ENCODE measurements around the gene LST1.
A peak's percentile ranks its signal among the peaks of the same experiment; 100 is the strongest.

DNA sequence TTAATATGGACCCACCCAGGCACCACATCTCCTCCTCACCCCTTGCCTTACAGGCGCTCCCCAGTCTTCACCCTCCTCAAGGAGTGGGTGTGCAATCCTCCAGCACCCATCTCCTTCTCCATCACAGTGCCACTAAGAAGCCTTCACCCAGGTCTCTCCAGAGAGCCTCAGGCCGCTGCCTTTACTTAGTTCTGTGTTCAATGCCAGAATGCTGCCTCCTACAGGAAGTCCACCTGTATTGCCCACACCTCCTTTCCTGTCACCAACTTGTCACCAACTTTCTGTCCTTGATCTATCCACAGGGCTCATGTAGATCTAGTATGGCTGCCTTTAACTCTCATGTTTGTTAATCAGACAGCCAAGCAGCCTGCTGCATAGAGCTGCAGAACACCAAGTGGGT lies 586 bp upstream of the LST1 start:
- no peak for TF ChIP-seq POLR2AphosphoS5 (IDR thresholded peaks at IDR 0.05; ENCODE audit: low read depth, low read length)
- no peak for TF ChIP-seq KDM1A (IDR thresholded peaks at IDR 0.05; ENCODE audit: borderline replicate concordance, low read length)
- TF ChIP-seq, protein P1, sequence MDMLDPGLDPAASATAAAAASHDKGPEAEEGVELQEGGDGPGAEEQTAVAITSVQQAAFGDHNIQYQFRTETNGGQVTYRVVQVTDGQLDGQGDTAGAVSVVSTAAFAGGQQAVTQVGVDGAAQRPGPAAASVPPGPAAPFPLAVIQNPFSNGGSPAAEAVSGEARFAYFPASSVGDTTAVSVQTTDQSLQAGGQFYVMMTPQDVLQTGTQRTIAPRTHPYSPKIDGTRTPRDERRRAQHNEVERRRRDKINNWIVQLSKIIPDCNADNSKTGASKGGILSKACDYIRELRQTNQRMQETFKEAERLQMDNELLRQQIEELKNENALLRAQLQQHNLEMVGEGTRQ (IDR thresholded peaks at IDR 0.05; ENCODE audit: low read length): no peak
- no peak for TF ChIP-seq EP300 (IDR thresholded peaks at IDR 0.05; ENCODE audit: borderline replicate concordance in 1 of 2, low read depth in 2 of 2, low read length in 2 of 2)
- TF ChIP-seq, protein P2, sequence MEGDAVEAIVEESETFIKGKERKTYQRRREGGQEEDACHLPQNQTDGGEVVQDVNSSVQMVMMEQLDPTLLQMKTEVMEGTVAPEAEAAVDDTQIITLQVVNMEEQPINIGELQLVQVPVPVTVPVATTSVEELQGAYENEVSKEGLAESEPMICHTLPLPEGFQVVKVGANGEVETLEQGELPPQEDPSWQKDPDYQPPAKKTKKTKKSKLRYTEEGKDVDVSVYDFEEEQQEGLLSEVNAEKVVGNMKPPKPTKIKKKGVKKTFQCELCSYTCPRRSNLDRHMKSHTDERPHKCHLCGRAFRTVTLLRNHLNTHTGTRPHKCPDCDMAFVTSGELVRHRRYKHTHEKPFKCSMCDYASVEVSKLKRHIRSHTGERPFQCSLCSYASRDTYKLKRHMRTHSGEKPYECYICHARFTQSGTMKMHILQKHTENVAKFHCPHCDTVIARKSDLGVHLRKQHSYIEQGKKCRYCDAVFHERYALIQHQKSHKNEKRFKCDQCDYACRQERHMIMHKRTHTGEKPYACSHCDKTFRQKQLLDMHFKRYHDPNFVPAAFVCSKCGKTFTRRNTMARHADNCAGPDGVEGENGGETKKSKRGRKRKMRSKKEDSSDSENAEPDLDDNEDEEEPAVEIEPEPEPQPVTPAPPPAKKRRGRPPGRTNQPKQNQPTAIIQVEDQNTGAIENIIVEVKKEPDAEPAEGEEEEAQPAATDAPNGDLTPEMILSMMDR (IDR thresholded peaks at IDR 0.05; ENCODE audit: control extremely low read depth in 1 of 3, insufficient read depth in 1 of 3, low read depth in 1 of 3, low read length in 3 of 3): peak; percentile 55 to 87 (median 55)
- no peak for TF ChIP-seq TEAD4 (IDR thresholded peaks at IDR 0.05; ENCODE audit: low read depth, low read length)
- TF ChIP-seq CHD7 (IDR thresholded peaks at IDR 0.05; ENCODE audit: insufficient replicate concordance, low read length): no peak
- no peak for TF ChIP-seq GABPA (IDR thresholded peaks at IDR 0.05; ENCODE audit: borderline replicate concordance, insufficient read depth, low read length)
- TF ChIP-seq CHD2 (IDR thresholded peaks at IDR 0.05; ENCODE audit: low read length): no peak
- TF ChIP-seq CTBP2 (IDR thresholded peaks at IDR 0.05; ENCODE audit: borderline replicate concordance, insufficient read depth, insufficient read length, low read length): no peak
- no peak for TF ChIP-seq ZNF274 (IDR thresholded peaks at IDR 0.05; ENCODE audit: borderline replicate concordance, extremely low read depth, low read length)
- no peak for TF ChIP-seq SUZ12 (IDR thresholded peaks at IDR 0.05; ENCODE audit: low read length)
- TF ChIP-seq TAF1 (IDR thresholded peaks at IDR 0.05; ENCODE audit: low read depth, low read length): no peak
- no peak for TF ChIP-seq CEBPB (IDR thresholded peaks at IDR 0.05; ENCODE audit: low read depth, low read length)
